Measurements from ENCODE around the gene ADAMTS17. TPM values are rescaled to one million over a fixed set of nuclear protein-coding genes. Genes with fewer than 3 reads are reported as not detected.

The ADAMTS17 gene
- total RNA-seq, 1 experiment from 2014 or later = 1.5 TPM

- POLR2A ChIA-PET = no interaction called here
- no peak for DNase-seq
- CTCF ChIA-PET = no interaction called here
- H3K4me1 Mint-ChIP-seq (ENCODE audit: low read depth, unreplicated experiment) = no peaks in the 10 kb centered on the region
- TF ChIP-seq CTCF (IDR thresholded peaks at IDR 0.05; ENCODE audit: insufficient read depth in 1 of 2, low read depth in 1 of 2, low read length in 1 of 2, severe bottlenecking in 1 of 2, unreplicated experiment in 1 of 2) = no peak
- no peak overlapping the region for H3K27ac Mint-ChIP-seq (ENCODE audit: unreplicated experiment)
- BruUV-seq (replicated peaks) = no TSS peak
- intact Hi-C loops (cut with micrococcal nuclease; ENCODE audit: unreplicated experiment) = no loop called here
- Histone ChIP-seq H3K27me3 (replicated peaks; ENCODE audit: control insufficient read depth, insufficient read depth, low read length) (no peaks in the 10 kb centered on the region), H3K4me1 (no peaks in the 10 kb centered on the region), H3K9me3 (no peaks in the 10 kb centered on the region), H3K4me3 (ENCODE audit: low read depth, low read length) (no peak overlapping the region), H3K36me3 (ENCODE audit: control insufficient read depth, insufficient read depth, low read length) (no peaks in the 10 kb centered on the region)
- no peaks in the 10 kb centered on the region for H3K36me3 Mint-ChIP-seq (ENCODE audit: insufficient read depth, unreplicated experiment)
- H3K27me3 Mint-ChIP-seq (ENCODE audit: insufficient read depth, unreplicated experiment) = no peaks in the 10 kb centered on the region
- no peak overlapping the region for H3K4me3 Mint-ChIP-seq (ENCODE audit: unreplicated experiment)
- H3K9me3 Mint-ChIP-seq (ENCODE audit: unreplicated experiment) = peaks cover 9% of the 10 kb centered on the region
Measured at GRCh38 chr15:100373120-100373896, 31.5 kb upstream of the ADAMTS17 start.

- Histone ChIP-seq H3K9me3 (no peaks in the 10 kb centered on the region), H3K4me1 (no peaks in the 10 kb centered on the region), H3K4me3 (ENCODE audit: low read depth, low read length) (no peak overlapping the region), H3K36me3 (ENCODE audit: control insufficient read depth, insufficient read depth, low read length) (no peaks in the 10 kb centered on the region), H3K27me3 (replicated peaks; ENCODE audit: control insufficient read depth, insufficient read depth, low read length) (no peaks in the 10 kb centered on the region)
- Mint-ChIP-seq H3K36me3 (ENCODE audit: insufficient read depth, unreplicated experiment) (no peaks in the 10 kb centered on the region), H3K9me3 (ENCODE audit: unreplicated experiment) (peaks cover 9% of the 10 kb centered on the region), H3K4me3 (ENCODE audit: unreplicated experiment) (no peak overlapping the region), H3K27me3 (ENCODE audit: insufficient read depth, unreplicated experiment) (no peaks in the 10 kb centered on the region), H3K27ac (ENCODE audit: unreplicated experiment) (no peak overlapping the region), H3K4me1 (ENCODE audit: low read depth, unreplicated experiment) (no peaks in the 10 kb centered on the region)
- no peak for TF ChIP-seq CTCF (IDR thresholded peaks at IDR 0.05; ENCODE audit: insufficient read depth in 1 of 2, low read depth in 1 of 2, low read length in 1 of 2, severe bottlenecking in 1 of 2, unreplicated experiment in 1 of 2)
- BruUV-seq (replicated peaks) = no TSS peak
- intact Hi-C loops (cut with micrococcal nuclease; ENCODE audit: unreplicated experiment) = no loop called here
- ChIA-PET POLR2A (no interaction called here), CTCF (no interaction called here)
- no peak for DNase-seq
Measured at GRCh38 chr15:100372739-100373119, 31.0 kb upstream of the ADAMTS17 start.

- POLR2A ChIA-PET = no interaction called here
Measured at GRCh38 chr15:100355342-100355741, 13.6 kb upstream of the ADAMTS17 start.

More at GRCh38 chr15:100355342-100355741, 13.6 kb upstream of the ADAMTS17 start:
- CTCF ChIA-PET = no interaction called here
- Mint-ChIP-seq H3K9me3 (ENCODE audit: unreplicated experiment) (peaks cover 22% of the 10 kb centered on the region), H3K36me3 (ENCODE audit: insufficient read depth, unreplicated experiment) (no peaks in the 10 kb centered on the region), H3K4me3 (ENCODE audit: unreplicated experiment) (no peak overlapping the region), H3K27ac (ENCODE audit: unreplicated experiment) (no peak overlapping the region), H3K27me3 (ENCODE audit: insufficient read depth, unreplicated experiment) (peaks cover 7% of the 10 kb centered on the region), H3K4me1 (ENCODE audit: low read depth, unreplicated experiment) (no peaks in the 10 kb centered on the region)
- Histone ChIP-seq H3K4me3 (ENCODE audit: low read depth, low read length) (no peak overlapping the region), H3K4me1 (no peaks in the 10 kb centered on the region), H3K9me3 (no peaks in the 10 kb centered on the region), H3K27me3 (replicated peaks; ENCODE audit: control insufficient read depth, insufficient read depth, low read length) (no peaks in the 10 kb centered on the region), H3K36me3 (ENCODE audit: control insufficient read depth, insufficient read depth, low read length) (no peaks in the 10 kb centered on the region)
- no TSS peak for BruUV-seq (replicated peaks)
- TF ChIP-seq CTCF (IDR thresholded peaks at IDR 0.05; ENCODE audit: insufficient read depth in 1 of 2, low read depth in 1 of 2, low read length in 1 of 2, severe bottlenecking in 1 of 2, unreplicated experiment in 1 of 2) = no peak
- no peak for DNase-seq
- intact Hi-C loops (cut with micrococcal nuclease; ENCODE audit: unreplicated experiment) = no loop called here
